Measurements from ENCODE around the gene PDLIM1.

Gene PDLIM1, protein sequence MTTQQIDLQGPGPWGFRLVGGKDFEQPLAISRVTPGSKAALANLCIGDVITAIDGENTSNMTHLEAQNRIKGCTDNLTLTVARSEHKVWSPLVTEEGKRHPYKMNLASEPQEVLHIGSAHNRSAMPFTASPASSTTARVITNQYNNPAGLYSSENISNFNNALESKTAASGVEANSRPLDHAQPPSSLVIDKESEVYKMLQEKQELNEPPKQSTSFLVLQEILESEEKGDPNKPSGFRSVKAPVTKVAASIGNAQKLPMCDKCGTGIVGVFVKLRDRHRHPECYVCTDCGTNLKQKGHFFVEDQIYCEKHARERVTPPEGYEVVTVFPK

DNA sequence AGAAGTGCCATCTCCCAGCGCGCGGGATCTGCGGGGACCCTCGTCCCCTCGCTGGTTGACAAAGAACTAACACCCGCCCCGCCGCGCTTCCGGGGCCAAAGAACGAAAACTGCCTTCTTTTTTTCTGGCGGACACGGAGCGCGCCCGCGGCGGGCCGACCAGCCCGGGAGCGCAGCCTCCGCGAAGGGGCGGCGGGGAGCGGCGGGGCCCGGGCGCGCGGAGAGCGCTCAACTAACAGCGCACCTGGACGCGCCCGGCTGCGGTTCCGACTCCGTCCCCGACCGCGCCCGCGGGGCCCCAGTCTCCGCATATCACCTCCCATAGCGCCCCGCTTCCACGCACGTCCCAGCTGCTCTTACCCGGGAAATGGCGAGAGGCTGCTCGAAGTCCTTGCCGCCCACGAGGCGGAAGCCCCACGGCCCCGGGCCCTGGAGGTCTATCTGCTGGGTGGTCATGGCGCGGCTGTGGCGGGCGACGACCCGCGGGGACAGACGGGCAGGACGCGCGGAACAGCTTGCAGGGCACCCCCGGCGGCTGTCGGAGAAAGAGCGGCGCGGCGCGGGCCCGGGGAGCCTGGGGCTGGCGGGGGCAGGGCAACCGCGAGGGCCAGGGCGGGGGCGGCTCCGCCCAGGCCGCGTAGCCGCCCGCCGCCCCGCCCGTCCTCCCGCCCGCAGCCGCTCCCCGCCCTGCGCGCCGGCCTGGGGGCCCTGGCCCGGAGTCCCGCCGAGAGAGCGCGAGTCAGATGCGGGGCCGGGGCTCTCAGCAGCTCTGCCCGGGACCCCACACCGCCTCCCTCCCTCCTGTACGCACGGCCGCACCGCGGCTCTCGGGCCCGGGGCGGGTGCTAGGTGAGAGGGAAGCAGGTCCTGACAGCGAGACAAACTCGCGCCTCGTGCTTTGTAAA lies at the start of gene PDLIM1:
Gene PDLIM1 (minus strand): TSS at position 543 of the 904 bp plus-strand sequence. CDS start 88 bp downstream, at position 455.
- peak in 1 of 2 experiments; percentile 62 for DNase-seq

DNA sequence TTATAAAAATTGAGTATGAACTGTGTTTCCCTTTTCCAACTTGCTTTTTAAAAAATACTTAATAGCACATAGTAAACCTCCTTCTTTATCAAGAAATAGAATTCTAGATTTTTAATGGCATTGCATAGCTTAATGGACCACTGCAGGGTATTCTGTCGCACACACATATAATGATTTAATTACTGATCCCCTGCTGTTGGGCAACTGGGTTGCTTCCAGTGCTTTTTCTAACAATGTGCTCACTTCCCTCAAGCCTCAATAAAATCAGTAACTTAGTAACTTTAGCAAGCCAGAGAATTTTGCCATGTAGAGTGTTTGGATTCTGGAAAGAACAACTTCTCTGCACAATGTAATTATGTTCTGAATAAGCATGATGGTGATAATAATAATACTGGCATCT lies 49.1 kb upstream of the PDLIM1 start:
- DNase-seq = no peak

DNA sequence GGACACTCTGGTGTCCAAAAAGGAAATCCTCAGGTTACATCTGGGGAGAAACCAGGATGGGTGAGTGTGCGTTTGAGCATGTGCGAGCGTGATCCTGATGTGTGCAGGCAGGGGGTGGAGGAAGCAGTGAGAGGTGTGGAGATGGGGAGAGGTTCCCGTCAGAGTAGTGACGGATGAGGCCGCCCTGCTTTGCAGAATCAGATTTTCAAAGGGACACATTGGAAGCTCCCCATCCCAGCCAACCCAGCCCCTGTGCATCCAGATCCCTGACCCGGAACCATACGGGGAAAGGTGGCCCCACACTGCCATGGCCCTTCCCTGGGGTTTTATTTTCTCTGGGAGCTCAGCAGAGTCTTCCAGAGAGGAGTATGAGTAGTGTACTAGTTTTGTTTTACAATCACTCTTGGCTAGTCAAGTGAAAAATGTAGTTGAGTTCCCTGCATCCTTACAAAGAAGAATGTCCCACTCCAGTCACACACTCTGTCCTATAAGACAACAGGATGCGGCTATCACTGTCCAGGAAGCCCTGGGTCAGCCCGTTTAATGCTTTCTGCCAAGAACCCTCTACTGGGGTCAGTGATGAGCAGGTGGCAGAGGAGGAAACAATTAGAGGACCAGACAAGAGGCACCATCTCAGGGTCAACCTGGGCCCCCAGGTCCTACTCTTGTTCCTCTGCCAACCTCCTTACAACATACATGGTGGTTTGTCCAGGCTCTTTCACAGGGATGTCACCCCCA lies 46.8 kb upstream of the PDLIM1 start:
- no peak for DNase-seq

DNA sequence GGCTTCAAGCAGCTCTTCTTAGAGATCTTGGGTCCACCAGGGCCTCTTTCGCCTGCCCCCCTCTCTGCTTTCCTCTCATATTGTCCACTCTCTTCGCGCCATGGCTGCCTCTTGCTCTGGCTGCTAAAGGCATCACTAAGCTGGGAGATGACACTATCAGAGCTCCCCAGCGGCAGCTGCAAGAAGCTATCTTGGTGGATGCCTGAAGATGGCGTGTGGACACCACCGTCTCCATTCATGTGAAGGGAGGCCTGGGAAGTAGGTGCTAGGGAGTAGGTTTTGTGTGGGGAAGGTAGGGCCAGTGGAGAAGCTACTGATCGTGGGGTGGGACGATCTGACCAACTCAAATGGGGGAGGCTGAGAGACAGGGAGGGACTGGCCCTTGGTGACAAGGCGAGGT lies 45.9 kb upstream of the PDLIM1 start:
- DNase-seq = no peak

DNA sequence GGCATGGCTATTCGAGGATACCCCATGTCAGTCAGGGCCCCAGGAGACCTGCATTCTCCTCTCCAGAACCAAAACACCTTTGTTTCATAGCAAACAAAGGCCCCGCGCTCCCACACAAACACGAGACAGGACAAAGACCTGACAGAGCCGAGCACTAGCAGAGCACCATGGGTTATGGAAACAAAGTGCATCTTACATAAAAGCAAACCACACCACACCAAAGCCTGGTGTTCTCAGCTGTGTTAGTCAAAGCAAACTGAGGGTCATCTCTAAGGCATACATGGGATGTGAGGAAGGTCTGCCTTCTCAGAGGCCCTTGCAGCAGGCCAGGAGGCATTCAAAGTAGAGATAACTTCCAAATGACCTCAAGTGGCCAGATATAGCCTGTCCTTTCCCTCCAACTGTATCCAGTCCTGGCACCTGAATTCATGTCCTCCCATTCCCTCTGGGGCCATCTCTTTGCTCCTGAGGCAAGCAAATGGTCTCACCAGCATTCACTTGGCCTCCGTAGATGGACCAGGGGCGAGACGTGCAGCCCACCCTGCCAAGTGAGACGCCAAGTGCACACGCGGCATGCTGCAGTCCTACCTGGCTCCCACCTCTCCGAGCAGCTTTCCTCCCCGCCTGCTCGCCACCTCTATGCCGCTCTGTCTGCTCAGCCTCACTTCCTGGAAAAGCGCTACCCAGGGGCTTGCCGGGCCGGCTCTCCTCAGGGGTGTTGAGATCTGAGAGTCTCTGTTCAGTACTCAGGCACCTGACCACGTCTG lies 45.3 kb upstream of the PDLIM1 start:
- no peak for DNase-seq

DNA sequence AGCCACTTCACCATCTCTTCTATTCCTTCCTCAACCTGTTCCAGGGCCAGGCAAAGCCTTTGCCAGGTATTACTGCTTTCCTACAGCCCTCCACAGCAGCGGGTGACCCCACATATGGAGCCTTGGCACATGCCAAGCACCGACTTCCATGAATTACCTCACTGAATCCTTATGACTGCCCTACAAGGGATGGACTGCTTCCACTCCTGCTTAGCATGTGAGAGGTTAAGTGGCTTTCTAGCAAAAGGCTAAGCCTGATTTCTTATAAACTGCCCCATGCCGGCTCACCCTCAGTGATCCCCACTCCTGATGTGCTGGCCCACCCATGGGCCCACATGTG lies 44.0 kb upstream of the PDLIM1 start:
- DNase-seq = no peak

DNA sequence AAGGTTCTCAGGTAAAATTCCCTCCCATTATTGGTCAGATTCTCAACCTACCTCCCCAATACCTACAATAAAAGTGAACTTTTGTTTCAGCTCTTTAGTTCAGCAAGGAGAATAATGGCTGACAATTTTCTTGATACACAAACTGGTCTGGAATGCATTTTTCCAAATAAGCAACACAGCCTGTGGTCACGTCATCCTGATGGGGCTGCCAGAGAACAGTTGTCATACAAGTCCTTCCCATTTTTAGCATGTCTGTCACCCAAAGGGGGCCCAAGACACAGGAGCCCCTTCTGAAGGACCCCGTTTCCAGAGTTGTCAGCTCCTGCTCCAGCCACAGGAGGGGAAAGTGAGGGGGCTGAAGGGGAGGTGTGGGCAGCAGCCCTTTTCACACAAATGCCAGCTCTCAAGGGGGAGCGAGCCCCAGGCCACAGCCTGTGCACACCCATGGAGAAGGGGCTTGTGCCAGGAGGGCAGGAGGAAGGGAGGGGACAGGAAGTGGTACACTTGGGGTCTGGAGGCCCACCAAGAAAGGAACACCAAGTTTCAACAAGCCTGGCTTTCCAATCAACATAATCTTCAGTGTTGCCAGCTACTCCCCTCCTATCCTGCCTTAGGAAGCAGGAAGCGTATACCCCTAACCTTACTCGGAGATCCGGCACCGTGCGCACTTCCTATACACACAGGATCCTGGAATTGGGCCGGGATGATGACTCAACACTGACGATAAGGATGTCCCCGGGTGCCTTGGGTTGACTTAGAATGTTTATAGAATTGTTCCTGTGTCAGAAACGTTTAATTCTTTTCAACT lies 43.4 kb upstream of the PDLIM1 start:
- DNase-seq = no peak

GRCh38 chr10:95332666-95333249 lies 42.0 kb upstream of the PDLIM1 start:
- DNase-seq = no peak

DNA sequence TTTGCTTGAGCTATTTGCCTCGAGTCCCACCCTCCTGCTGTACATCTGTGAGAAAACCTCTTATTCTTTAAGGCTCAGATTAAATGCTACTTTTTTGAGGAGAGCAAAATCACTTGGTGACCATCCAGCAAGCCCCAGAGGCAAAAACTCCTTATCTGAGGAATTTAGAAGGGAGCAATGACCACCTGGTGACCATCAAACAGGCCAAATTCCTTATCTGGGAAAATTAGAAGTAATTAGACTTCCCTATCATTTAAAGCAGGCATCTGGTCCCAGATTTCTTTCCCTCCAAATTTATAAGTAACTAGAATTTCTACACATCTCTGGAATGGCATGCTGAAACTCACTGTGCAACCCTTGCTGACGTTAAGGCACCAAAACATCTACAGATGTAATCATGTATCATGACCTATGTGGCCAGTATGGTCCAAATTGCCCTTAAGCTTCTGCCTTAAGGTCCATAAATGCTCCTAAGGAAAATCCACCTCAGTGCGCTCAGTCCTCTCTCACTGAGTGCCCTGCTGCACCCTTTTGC lies 40.9 kb upstream of the PDLIM1 start:
- no peak for DNase-seq

- DNase-seq = no peak
Measured at GRCh38 chr10:95330966-95331453, 40.2 kb upstream of the PDLIM1 start.

GRCh38 chr10:95329296-95329695 lies 38.5 kb upstream of the PDLIM1 start:
- no peak for DNase-seq

DNA sequence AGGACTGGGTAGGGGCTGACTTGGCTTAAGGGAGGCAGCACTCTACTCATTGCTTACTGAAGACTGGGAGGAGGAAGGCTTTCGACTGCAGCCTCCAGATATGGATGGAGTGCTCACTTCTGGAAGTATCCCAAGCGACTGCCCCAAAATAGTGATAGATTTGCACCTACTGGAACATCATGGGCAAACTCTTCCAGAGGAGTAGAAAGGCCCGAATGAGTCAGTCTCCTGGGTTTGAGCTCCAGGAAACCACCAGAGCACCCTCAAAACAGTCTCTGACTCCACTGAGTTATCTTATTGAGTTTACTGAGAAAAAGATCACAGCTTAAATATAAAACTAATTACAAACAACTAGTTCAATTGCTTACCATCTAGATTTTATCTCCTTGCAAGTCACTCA lies 37.2 kb upstream of the PDLIM1 start:
- no peak for DNase-seq

GRCh38 chr10:95327367-95327766 lies 36.6 kb upstream of the PDLIM1 start:
- peak in 1 of 2 experiments; percentile 2 for DNase-seq

DNA sequence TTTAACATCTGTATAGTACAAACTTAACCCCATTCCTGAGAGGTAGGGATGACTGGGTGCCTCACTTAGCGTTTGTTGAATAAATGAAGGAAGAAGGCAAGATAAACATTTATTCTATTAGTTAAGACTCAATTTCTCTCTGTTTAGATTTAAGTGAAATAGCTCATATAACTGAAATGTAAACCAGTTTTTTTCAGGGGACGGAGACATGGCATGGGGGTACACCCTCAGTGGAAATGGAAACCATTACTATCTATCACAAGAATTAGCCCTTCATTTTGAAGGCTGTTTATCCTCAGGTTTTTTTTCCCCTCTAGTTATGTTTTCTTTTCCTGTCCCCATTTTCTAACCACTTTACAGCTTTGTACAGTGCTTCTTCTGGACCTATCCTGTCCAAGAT lies 35.6 kb upstream of the PDLIM1 start:
- DNase-seq = no peak

GRCh38 chr10:95325863-95326262 lies 35.1 kb upstream of the PDLIM1 start:
- no peak for DNase-seq

DNA sequence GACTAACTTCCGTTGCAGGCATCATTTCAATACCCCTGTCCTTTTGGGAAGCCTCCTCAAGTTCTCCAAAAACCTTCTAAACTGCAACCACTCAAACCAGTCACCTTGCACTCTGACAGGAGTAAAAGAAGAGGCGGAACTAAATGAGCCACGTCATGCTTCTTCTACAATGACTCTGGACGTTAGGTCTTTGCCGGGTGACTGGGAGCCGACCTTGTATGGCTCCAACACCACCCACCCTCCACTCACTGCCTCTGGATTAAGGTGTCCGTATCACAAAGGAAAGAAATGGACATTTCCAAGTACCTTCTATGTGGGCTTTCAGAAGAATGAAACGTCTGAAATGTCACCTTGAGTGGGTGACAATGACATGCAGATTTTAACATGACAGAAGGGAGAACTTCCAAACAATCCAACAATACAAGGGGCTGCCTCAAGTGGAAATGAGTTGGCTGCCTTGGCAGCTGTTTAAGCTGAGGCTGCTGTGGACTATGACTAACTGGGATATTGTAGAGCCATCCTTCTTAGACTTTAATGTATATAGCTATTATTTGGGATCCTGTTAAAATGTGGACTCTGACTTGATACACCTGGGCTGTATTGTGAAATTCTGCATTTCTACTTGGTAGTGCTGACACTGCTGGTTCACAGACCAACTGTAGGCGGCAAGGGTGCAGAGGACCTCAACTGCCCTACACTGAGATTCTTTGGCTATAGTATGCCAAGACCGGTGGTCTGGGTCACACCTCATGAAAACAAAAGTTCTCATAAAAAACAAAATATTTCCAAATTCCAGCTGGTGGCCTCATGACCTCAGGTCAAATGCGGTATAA lies 33.8 kb upstream of the PDLIM1 start:
- DNase-seq = no peak

GRCh38 chr10:95321554-95322301 lies 30.9 kb upstream of the PDLIM1 start:
- DNase-seq = no peak

- peak in 1 of 2 experiments; percentile 3 for DNase-seq
Measured at GRCh38 chr10:95319239-95319638, 28.4 kb upstream of the PDLIM1 start.

DNA sequence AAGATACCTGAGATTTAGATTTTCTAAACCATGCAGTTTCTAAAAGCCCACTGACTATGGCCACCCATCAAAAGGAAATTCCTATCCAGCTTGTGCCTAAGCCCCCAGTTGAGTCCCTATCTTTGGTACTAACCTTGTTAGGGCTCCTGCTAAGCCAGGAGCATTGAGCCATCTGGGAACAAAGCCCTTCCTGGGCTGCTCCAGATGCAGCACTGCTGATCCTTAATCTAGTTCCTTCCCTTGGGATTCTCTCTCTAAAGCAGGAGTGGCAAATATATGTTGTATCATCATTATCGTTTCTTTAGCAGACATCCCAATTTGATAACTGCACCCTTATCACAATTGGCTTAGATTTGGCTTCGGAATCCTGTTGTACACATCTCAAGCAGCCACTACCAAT lies 24.7 kb upstream of the PDLIM1 start:
- DNase-seq = no peak
